Body of pancreas (tissue), 4 donors: Measurements from ENCODE around the gene TMEM121. TPM values are rescaled to one million over a fixed set of nuclear protein-coding genes. Genes with fewer than 3 reads are reported as not detected.

Source experiments
- ATAC-seq: fragments of 150-250 bp; one replicate; pipeline ENCODE4 v1.9.1; 2016
- DNase-seq, 4 donors: peaks; one replicate each; pipeline ENCODE4 v3.0.0-alpha.2; 2019
- H3K27ac ChIP-seq, 4 donors: fragments of 200-600 bp; sonication (generic); 1 replicate in 3 of 4; 2 replicates in 1 of 4; pipeline versions ENCODE4 v1.5.1 to v1.6.1; 2016 to 2019; ENCODE audit warnings: mild to moderate bottlenecking in 1 of 4, mixed read lengths in 1 of 4, moderate library complexity in 1 of 4
- H3K27me3 ChIP-seq, 2 donors: fragments of 200-600 bp; sonication (generic); one replicate each; pipeline ENCODE4 v1.6.0; 2016; ENCODE audit warnings: mild to moderate bottlenecking in 1 of 2
- H3K36me3 ChIP-seq, 2 donors: fragments of 200-600 bp; sonication (generic); replicated peaks in 1 of 2; 2 replicates each; pipeline ENCODE4 v1.5.1; 2016; ENCODE audit warnings: low read depth in 2 of 2; ENCODE audit not compliant: insufficient read depth in 1 of 2
- H3K4me1 ChIP-seq: fragments of 200-600 bp; sonication (generic); one replicate; pipeline ENCODE4 v1.6.0; 2016
- H3K4me3 ChIP-seq, 2 donors: fragments of 200-600 bp; sonication (generic); 1 replicate in 1 of 2; 2 replicates in 1 of 2; pipeline ENCODE4 v1.5.1; 2016 to 2019
- H3K9me3 ChIP-seq, 3 donors: fragments of 200-600 bp; sonication (generic); 1 replicate in 2 of 3; 2 replicates in 1 of 3; pipeline ENCODE4 v1.5.1; 2016
- POLR2A ChIP-seq, 3 donors: fragments of 450-650 bp; IDR thresholded peaks; one replicate each; pipeline ENCODE4 v1.6.1; 2016; ENCODE audit warnings: antibody characterized with exemption in 3 of 3, mild to moderate bottlenecking in 2 of 3
- whole genome bisulfite sequencing, 2 donors: methylation state at CpG; one replicate each; pipeline ENCODE4 v1.1.5; 2017; 5-methylcytosine and 5-hydroxymethylcytosine counted together
- intact Hi-C: fragments of 100-400 bp; cut with DNase I; formaldehyde crosslinking; loops from one replicate; pipeline ENCODE4 v1.15.1; 2023
- total RNA-seq, 2 donors: library from RNA; depleted of rRNA; stranded (reverse); fragments of >200 nt; gene quantifications; one replicate each; pipeline ENCODE4 v1.1.0, GENCODE V29; 2016
- TF ChIP-seq, protein P1 (sequence below), 7 experiments: fragments of 450-650 bp in 4 of 7; fragments of 200-600 bp in 3 of 7; sonication (generic) in 3 of 7; IDR thresholded peaks; one replicate each; pipeline ENCODE4 v1.5.1; 2016 to 2019; ENCODE audit warnings: antibody characterized with exemption in 7 of 7

The TMEM121 gene
- total RNA-seq, 2 donors from 2014 or later = 4.2 to 13.8 TPM

DNA sequence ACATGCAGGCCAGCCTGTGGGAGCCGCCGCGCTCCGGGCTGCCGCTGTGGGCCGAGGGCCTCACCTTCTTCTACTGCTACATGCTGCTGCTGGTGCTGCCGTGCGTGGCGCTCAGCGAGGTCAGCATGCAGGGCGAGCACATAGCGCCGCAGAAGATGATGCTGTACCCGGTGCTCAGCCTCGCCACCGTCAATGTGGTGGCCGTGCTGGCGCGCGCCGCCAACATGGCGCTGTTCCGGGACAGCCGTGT lies 2.9 kb downstream of the TMEM121 start:
- TF ChIP-seq POLR2A (IDR thresholded peaks at IDR 0.05) = no peak
- TF ChIP-seq, protein P1, sequence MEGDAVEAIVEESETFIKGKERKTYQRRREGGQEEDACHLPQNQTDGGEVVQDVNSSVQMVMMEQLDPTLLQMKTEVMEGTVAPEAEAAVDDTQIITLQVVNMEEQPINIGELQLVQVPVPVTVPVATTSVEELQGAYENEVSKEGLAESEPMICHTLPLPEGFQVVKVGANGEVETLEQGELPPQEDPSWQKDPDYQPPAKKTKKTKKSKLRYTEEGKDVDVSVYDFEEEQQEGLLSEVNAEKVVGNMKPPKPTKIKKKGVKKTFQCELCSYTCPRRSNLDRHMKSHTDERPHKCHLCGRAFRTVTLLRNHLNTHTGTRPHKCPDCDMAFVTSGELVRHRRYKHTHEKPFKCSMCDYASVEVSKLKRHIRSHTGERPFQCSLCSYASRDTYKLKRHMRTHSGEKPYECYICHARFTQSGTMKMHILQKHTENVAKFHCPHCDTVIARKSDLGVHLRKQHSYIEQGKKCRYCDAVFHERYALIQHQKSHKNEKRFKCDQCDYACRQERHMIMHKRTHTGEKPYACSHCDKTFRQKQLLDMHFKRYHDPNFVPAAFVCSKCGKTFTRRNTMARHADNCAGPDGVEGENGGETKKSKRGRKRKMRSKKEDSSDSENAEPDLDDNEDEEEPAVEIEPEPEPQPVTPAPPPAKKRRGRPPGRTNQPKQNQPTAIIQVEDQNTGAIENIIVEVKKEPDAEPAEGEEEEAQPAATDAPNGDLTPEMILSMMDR (IDR thresholded peaks at IDR 0.05) = no peak
- no peaks in the 10 kb centered on the region for H3K9me3 ChIP-seq
- DNase-seq = no peak
- intact Hi-C loops = no loop called here
- H3K36me3 ChIP-seq = no peaks in the 10 kb centered on the region
- H3K27ac ChIP-seq = no peak overlapping the region
- H3K27me3 ChIP-seq = no peaks in the 10 kb centered on the region
- H3K4me1 ChIP-seq = peaks cover 27% of the 10 kb centered on the region
- H3K4me3 ChIP-seq = no peak overlapping the region
- 67 to 90% methylated on average over 2 to 21 of the region's 24 CpGs for WGBS, 2 donors
- no peak for ATAC-seq

DNA sequence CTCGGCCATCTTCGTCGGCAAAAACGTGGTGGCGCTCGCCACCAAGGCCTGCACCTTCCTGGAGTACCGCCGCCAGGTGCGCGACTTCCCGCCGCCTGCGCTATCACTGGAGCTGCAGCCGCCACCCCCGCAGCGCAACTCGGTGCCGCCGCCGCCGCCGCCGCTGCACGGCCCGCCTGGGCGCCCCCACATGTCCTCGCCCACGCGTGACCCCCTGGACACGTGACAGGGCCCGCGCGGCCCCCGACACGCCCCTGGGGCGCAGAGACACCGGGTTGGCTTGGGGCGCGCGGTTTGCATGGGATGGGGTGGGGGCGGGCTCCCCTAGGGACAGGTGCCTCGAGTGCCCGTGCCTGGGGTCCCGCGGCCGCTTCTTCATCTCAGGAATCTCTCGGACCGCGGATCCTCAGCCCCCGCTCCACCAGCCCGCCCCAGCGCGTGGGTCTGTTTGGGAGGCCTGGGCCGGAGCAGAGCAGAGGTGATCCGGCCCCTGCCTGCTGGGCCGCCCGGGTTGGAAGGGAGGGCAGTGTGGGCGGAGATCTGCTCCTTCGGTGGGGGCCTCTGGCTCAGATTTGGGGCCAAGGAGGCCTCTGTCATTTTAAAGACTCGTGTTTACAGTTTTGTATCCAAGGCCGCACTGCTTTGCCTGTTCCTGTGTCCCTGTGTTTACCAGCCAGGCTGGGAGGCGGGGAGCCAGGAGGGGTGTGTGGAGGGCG lies 3.3 kb downstream of the TMEM121 start:
- no peak overlapping the region for H3K27ac ChIP-seq
- DNase-seq (no peak), ATAC-seq (no peak)
- peaks cover 27% of the 10 kb centered on the region for H3K4me1 ChIP-seq
- TF ChIP-seq, protein P1 (IDR thresholded peaks at IDR 0.05) = no peak
- no peak for TF ChIP-seq POLR2A (IDR thresholded peaks at IDR 0.05)
- H3K36me3 ChIP-seq = no peaks in the 10 kb centered on the region
- intact Hi-C loops = no loop called here
- H3K9me3 ChIP-seq = no peaks in the 10 kb centered on the region
- H3K27me3 ChIP-seq = no peaks in the 10 kb centered on the region
- H3K4me3 ChIP-seq = no peak overlapping the region
- WGBS, 2 donors = 62 to 83% methylated on average over 31 to 53 of the region's 63 CpGs

DNA sequence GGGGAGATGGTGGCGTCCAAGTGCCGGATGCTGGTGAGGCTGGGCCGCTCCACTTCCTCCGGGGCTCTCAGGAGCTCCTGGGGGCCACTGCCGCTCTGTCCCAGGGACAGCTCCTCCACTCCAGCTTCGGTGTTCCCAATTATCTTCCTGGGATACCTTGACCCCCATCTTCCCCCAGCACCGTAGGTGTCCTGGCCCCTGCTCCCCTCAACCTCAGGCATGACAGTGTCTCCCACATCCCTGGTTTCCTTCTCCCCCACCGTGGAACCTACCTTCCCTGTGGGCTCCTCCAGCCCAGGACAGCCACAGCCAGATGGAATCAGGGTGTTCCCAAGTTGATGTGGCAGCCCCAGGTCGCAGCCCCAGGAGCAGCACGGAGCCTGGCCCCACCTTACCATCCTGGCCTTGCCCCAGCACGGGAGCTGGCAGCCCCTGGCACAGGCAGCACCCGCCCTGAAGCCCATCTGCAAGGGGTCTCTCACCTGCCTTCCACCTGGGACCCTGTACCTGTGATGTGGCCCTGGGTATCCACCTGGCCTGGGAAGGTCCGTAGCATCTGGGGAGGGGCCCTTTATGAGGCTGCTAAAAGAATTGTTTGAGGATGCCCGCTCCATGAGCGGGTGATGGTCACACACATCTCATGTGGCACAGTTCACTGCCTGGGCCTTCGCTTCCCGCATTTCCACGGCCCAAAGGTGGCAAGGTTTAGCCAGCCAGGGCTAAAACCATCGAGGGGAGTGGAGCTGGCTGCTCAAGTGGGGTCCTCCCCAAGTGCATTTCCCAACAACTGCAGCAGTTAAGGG lies 4.1 kb downstream of the TMEM121 start:
- Histone ChIP-seq H3K9me3 (no peaks in the 10 kb centered on the region), H3K27me3 (no peaks in the 10 kb centered on the region), H3K36me3 (no peaks in the 10 kb centered on the region), H3K4me1 (peaks cover 27% of the 10 kb centered on the region), H3K27ac (no peak overlapping the region), H3K4me3 (no peak overlapping the region)
- no peak for DNase-seq
- intact Hi-C loops = no loop called here
- WGBS, 2 donors = 89 to 92% methylated on average over 15 to 16 of the region's 19 CpGs
- ATAC-seq = no peak
- TF ChIP-seq POLR2A (IDR thresholded peaks at IDR 0.05) = no peak
- TF ChIP-seq, protein P1 (IDR thresholded peaks at IDR 0.05) = no peak

DNA sequence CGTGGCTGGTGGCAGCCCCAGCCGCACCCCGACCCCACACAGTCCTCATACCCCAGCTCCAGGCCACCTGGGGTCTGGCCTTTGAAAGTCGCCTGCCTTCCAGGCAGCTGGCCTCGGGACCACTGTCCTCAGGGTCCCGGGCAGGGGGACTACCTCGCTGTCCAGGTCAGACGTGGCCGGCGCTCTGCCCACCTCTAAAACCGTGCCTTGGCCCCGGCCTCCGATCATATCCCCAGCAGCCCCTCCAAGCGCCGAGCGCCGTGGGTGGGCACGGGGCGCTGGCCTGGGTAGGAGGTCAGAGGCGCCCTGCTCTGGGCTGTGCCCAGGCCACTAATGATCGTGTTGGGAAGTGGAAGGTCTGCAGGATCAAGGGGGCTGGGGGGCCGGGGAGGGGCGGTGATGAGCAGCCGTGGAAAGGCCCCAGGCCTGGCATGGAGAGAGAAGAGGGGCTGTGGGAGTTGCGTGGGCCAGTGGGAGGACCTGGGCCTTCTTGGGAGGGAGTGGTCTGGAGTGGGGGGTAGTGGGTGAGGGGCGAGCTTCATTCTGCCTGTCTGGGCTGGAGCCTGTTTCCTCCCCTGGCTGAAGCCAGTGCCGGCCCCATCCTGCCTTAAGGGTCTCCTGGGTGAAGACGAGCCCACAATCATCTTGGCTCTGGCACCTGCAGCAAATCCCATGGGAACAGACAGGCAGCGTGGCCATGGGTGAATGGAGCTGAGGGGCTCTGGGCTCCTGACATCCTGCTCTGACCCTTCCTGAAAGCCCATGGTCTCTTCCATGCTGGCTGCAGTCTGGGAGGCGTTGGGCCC lies 4.9 kb downstream of the TMEM121 start:
- DNase-seq = no peak
- peaks cover 22% of the 10 kb centered on the region for H3K4me1 ChIP-seq
- no peaks in the 10 kb centered on the region for H3K27me3 ChIP-seq
- WGBS, 2 donors = 86 to 91% methylated on average over 13 to 14 of the region's 30 CpGs
- intact Hi-C loops = no loop called here
- H3K9me3 ChIP-seq = no peaks in the 10 kb centered on the region
- no peak for TF ChIP-seq POLR2A (IDR thresholded peaks at IDR 0.05)
- no peaks in the 10 kb centered on the region for H3K36me3 ChIP-seq
- no peak for ATAC-seq
- H3K27ac ChIP-seq = no peak overlapping the region
- H3K4me3 ChIP-seq = no peak overlapping the region
